H7 (cell line): ENCODE measurements around the gene ETV5. TPM values are rescaled to one million over a fixed set of nuclear protein-coding genes. Genes with fewer than 3 reads are reported as not detected.

Source experiments
- DNase-seq: peaks from one replicate; pipeline ENCODE4 v3.0.0; 2012
- H3K27me3 ChIP-seq: 2 replicates; pipeline ENCODE4 v1.6.0; 2011; ENCODE audit warnings: mild to moderate bottlenecking, low read length; ENCODE audit not compliant: control insufficient read depth, insufficient read depth
- H3K36me3 ChIP-seq: replicated peaks from 2 replicates; pipeline ENCODE4 v1.5.1; 2011; ENCODE audit warnings: low read length; ENCODE audit not compliant: control insufficient read depth, insufficient read depth
- H3K4me3 ChIP-seq: 2 replicates; pipeline ENCODE4 v1.5.1; 2011; ENCODE audit warnings: low read depth, mild to moderate bottlenecking, control low read depth, low read length, moderate library complexity; ENCODE audit not compliant: insufficient read depth
- total RNA-seq: library from RNA; depleted of rRNA; stranded (reverse); fragments of >200 nt; shearing (Covaris generic); gene quantifications from 2 replicates; pipeline ENCODE4 v1.2.3, GENCODE V29; 2014

ETV5 gene
- total RNA-seq, 1 experiment from 2014 or later, result 51.1 TPM

DNA sequence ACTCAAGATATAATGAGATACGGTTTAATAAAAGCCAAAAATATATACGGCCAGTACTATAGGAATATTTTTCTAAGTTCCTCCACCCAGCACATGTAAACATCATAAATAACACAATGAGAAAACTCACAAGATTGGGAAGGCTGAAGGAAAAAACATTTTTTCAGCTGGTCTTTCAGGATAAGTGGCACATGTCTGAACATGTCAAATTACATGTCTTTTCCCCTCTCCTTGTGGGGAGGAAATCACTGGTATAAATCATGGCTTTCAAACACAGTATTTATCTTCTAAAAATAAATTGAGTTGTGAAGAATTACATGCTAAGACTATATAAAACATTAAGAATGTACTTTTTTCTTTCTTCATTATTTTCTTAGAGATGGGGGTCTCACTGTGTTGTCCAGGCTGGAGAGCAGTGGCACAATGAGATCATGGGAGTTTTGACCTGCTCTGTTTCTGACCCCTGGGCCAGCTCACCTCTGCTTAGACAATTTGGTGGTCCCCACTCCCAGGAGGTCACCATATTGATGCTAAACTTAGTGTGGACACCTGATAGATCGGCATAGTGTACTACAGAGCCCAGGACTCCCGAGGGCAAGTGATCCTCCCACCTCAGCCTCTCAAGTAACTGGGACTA lies 32.8 kb downstream of the ETV5 start:
- no peak overlapping the region for H3K4me3 ChIP-seq
- no peak for DNase-seq
- no peaks in the 10 kb centered on the region for H3K27me3 ChIP-seq
- no peaks in the 10 kb centered on the region; the same call in 1 of the 2 replicates for H3K36me3 ChIP-seq

DNA sequence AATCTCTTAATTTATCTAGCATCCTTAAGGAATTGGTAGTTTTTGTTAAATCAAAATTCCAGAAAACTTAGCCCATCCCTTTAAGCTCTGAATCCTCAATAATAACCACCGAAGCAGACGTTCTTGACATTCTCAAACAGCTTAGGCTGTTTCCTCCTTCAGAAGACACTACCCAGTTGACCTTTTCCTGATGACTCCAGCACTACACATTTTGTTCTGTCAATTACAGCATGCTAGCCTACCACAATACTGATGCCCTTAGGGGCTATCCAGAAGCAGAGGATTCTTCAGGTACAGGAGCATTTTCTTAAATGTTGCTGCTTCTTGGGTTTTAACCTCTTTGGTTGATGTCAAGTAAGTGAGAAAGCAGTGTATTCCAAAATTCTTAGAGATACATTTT lies 33.4 kb downstream of the ETV5 start:
- Histone ChIP-seq H3K36me3 (no peaks in the 10 kb centered on the region; the same call in 1 of the 2 replicates), H3K27me3 (no peaks in the 10 kb centered on the region)

GRCh38 chr3:186073641-186074040 lies 35.2 kb downstream of the ETV5 start:
- H3K4me3 ChIP-seq, result no peak overlapping the region
- no peaks in the 10 kb centered on the region for H3K27me3 ChIP-seq
- no peaks in the 10 kb centered on the region; the same call in 1 of the 2 replicates for H3K36me3 ChIP-seq
- no peak for DNase-seq

More for the DNA sequence above, 33.4 kb downstream of the ETV5 start:
- no peak overlapping the region for H3K4me3 ChIP-seq
- DNase-seq, result no peak

- Histone ChIP-seq H3K36me3 (no peaks in the 10 kb centered on the region; the same call in 1 of the 2 replicates), H3K4me3 (no peak overlapping the region), H3K27me3 (no peaks in the 10 kb centered on the region)
- no peak for DNase-seq
These were observed 37.9 kb downstream of the ETV5 start for GRCh38 chr3:186070996-186071395.

GRCh38 chr3:186070550-186070949 lies 38.3 kb downstream of the ETV5 start:
- Histone ChIP-seq H3K27me3 (no peaks in the 10 kb centered on the region), H3K4me3 (no peak overlapping the region), H3K36me3 (no peaks in the 10 kb centered on the region; the same call in 1 of the 2 replicates)
- no peak for DNase-seq

DNA sequence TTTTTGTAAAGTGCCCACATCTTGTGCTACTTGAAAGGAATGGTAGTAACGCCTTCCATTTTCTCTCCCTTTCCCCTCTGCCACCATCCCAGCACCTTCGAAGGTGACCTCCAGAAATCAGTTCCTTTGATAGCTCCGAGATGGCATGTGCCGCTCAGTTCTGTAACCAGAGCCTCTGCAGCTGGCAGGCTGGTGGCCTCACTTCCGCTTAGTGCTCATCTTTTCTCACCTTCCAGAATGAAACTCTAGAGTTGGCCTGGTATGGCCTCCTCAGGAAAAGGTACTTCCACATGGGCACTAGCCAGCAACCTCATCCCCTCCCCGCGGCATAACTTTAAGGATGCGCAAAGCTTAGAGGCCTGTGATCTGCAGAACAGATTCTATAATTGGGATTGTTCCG lies 38.8 kb downstream of the ETV5 start:
- H3K36me3 ChIP-seq, result no peaks in the 10 kb centered on the region; the same call in 1 of the 2 replicates
- H3K27me3 ChIP-seq, result no peaks in the 10 kb centered on the region
- no peak overlapping the region for H3K4me3 ChIP-seq
- no peak for DNase-seq

GRCh38 chr3:186069199-186069598 lies 39.7 kb downstream of the ETV5 start:
- Histone ChIP-seq H3K36me3 (peaks cover 3% of the 10 kb centered on the region), H3K4me3 (no peak overlapping the region), H3K27me3 (no peaks in the 10 kb centered on the region)
- no peak for DNase-seq

GRCh38 chr3:186068243-186068552 lies 40.7 kb downstream of the ETV5 start:
- H3K4me3 ChIP-seq, result no peak overlapping the region
- peaks cover 4% of the 10 kb centered on the region for H3K36me3 ChIP-seq
- no peaks in the 10 kb centered on the region for H3K27me3 ChIP-seq
- DNase-seq, result no peak

DNA sequence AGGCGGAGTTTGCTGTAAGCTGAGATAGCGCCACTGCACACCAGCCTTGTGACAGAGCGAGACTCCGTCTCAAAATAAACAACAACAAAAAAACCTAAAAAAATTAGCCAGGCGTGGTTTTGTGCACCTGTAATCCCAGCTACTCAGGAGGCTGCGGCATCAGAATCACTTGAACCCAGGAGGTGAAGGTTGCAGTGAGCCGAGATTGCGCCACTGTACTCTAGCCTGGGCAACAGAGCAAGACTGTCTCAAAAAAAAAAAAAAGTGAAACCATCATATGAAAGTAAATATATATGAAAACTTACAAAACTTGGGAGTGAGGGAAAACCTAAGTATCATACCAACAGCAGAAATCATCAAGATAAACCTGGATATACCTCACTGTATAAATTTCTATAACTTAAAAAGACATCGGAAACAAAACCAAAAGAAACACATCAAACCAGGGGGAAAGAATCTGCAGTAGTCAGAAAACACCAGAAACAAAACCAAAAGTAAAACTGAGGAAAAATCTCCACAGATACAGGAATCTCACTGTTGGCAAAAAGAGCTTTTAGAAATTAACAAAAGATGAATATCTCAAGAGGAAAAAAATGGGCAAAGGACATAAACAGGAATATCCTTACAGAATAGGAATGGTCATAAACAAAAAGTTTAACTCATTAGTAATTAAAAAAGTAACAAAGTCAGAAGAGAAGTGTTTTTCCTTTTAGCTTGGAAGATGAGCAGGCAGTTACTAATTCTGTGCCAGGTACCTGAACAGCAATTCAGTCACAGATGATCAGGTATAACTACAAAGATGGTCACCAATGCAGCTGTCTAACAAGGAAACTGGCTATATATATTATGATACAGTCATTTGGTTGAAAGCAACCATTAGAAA lies 41.3 kb downstream of the ETV5 start:
- H3K4me3 ChIP-seq, result no peak overlapping the region
- no peaks in the 10 kb centered on the region for H3K27me3 ChIP-seq
- H3K36me3 ChIP-seq, result peaks cover 4% of the 10 kb centered on the region
- no peak for DNase-seq

- no peak for DNase-seq
- H3K27me3 ChIP-seq, result no peaks in the 10 kb centered on the region
- H3K4me3 ChIP-seq, result no peak overlapping the region
- H3K36me3 ChIP-seq, result peaks cover 6% of the 10 kb centered on the region
These were observed 48.7 kb downstream of the ETV5 start for GRCh38 chr3:186060222-186060621.

DNA sequence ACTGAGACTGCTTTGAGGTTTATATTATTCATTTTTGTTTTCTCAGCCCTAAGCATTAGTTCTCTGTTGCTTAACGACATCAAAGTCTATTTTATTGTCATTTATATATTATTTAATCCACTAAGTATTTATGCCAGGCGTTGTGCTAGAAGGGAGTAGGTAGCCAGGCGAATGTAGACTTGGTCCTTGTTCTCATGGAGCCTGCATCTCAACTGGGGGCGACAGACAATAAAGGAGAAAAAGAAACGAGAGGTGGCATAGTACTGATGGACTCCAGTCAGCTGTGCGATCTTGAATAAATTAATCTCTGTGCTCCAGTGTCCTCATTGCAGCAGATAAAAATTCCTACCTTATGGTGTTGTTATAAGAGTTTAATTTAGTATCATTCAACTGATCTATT lies 49.7 kb downstream of the ETV5 start:
- H3K4me3 ChIP-seq, result no peak overlapping the region
- peaks cover 2% of the 10 kb centered on the region for H3K36me3 ChIP-seq
- no peaks in the 10 kb centered on the region for H3K27me3 ChIP-seq
- DNase-seq, result no peak

DNA sequence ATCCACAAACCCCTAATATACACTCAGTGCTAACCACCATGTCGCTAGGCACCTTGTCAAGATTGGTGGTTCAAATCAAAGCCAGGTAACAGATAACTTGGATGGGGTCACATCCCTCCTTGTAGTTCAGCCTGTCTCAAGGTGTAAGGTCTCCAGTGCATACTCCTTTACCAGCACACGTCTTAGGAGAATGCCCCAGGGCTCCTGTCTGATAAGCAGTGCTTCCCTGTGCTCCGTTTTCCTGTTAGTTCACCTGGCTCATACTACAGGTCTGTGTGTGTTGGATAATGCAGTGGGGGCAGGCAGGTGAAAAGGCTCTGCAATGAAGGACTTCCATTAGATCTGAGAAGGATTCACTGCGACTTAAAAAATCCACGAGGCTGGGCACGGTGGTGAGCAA lies 50.7 kb downstream of the ETV5 start:
- Histone ChIP-seq H3K27me3 (no peaks in the 10 kb centered on the region), H3K36me3 (peaks cover 2% of the 10 kb centered on the region), H3K4me3 (no peak overlapping the region)
- DNase-seq, result no peak

DNA sequence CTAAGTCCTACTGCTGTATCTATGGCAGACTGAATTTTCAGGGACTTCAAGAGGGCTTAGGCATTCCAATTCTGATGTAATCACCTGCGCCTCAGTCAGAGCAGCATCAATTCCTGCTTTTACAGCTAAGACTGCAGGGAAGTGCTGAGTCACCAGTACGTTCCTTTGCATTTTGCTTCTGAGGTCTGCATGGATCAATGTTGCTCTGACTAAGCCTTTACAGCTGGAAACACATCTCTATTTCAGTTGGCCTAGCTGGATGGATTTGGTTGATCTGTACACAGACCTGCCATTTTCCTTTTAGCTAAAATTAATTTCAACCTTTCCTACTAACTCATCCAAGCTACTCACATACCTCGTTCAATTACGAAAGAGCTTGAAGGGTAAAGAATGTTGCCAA lies 51.3 kb downstream of the ETV5 start:
- Histone ChIP-seq H3K36me3 (peaks cover 2% of the 10 kb centered on the region), H3K4me3 (no peak overlapping the region), H3K27me3 (no peaks in the 10 kb centered on the region)
- DNase-seq, result peak; percentile 44

- Histone ChIP-seq H3K27me3 (no peaks in the 10 kb centered on the region), H3K4me3 (no peak overlapping the region), H3K36me3 (peaks cover 11% of the 10 kb centered on the region)
- no peak for DNase-seq
These were observed 54.0 kb downstream of the ETV5 start for GRCh38 chr3:186054792-186055352.
